ENCODE results near the gene PLXNA4.

Gene PLXNA4

GRCh38 chr7:132544999-132545398 lies 31.3 kb downstream of the PLXNA4 start:
- TF ChIP-seq POLR2AphosphoS5 (IDR thresholded peaks at IDR 0.05; ENCODE audit: low read depth, low read length) (no peak), POLR2A (IDR thresholded peaks at IDR 0.05; ENCODE audit: low read depth, low read length) (no peak), POU2F2 (IDR thresholded peaks at IDR 0.05; ENCODE audit: low read depth, low read length) (no peak), TAF1 (IDR thresholded peaks at IDR 0.05; ENCODE audit: low read depth, low read length) (no peak), PAX5 (IDR thresholded peaks at IDR 0.05; ENCODE audit: insufficient read depth, low read length, severe bottlenecking) (no peak), SPI1 (IDR thresholded peaks at IDR 0.05; ENCODE audit: low read depth, low read length) (no peak)
- FAIRE-seq, result no peak
- DNase-seq (ENCODE audit: insufficient read length, low spot score), result no peak

DNA sequence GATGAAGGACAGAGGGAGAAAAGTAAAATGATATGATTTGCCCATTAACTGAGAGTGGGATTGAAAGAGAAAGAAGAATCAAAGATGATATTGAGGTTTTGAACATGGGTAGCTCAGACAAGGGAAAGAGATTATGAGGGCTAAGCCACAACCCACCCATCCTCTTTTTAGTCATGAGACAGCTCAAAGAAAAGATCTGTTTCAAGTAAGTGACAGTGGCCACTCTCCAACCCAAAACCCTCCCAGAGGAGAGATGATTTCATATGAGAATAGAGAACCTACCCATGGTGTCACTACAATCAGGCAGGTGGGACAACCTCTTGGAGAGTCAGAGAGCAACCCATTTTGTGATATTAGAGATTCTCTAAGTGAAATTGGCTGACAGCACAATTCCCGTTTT lies 32.2 kb downstream of the PLXNA4 start:
- FAIRE-seq (no peak), DNase-seq (ENCODE audit: insufficient read length, low spot score) (no peak)
- no peak for TF ChIP-seq SPI1 (IDR thresholded peaks at IDR 0.05; ENCODE audit: low read depth, low read length)
- TF ChIP-seq PAX5 (IDR thresholded peaks at IDR 0.05; ENCODE audit: insufficient read depth, low read length, severe bottlenecking), result no peak
- no peak for TF ChIP-seq POU2F2 (IDR thresholded peaks at IDR 0.05; ENCODE audit: low read depth, low read length)
- no peak for TF ChIP-seq POLR2AphosphoS5 (IDR thresholded peaks at IDR 0.05; ENCODE audit: low read depth, low read length)

DNA sequence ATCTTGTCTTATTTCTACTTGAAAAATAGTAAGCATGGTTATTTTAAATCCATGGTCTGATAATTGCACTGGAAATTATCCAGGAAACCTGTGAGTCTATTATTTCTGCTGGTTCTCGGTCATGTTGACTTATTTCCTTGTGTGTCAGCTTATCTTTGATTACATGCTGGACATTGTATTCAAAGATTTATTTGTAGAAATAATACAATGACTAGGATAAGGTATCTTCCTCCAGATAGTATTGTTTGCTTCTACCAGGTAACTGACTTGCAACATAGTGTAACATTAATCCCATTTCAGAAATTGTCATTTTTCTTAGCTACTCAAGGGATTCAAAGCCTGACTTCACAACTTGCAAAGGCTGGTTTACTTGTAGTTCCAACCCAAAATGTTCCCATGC lies 33.4 kb downstream of the PLXNA4 start:
- no peak for FAIRE-seq
- TF ChIP-seq TAF1 (IDR thresholded peaks at IDR 0.05; ENCODE audit: low read depth, low read length) (no peak), POLR2A (IDR thresholded peaks at IDR 0.05; ENCODE audit: low read depth, low read length) (no peak), PAX5 (IDR thresholded peaks at IDR 0.05; ENCODE audit: insufficient read depth, low read length, severe bottlenecking) (no peak), SPI1 (IDR thresholded peaks at IDR 0.05; ENCODE audit: low read depth, low read length) (no peak), POLR2AphosphoS5 (IDR thresholded peaks at IDR 0.05; ENCODE audit: low read depth, low read length) (no peak), POU2F2 (IDR thresholded peaks at IDR 0.05; ENCODE audit: low read depth, low read length) (no peak)
- DNase-seq (ENCODE audit: insufficient read length, low spot score), result no peak

DNA sequence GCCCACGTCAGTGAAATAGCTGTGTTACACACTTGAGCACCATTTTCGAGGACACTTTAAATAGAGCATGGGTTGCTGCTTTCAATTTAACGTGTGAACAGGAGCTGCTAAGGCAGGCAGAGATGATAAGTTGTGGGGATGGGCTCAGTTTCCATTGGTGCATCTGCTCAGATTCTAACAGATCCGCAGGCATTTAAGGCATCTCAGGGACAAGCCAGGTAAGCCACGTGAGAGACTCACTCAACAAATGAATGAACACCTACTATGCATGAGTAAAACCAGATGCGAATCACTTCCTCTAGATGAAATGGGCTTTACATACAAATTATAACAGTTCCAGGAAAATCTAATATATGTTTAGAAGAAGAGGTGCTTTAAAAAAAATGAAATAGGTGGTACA lies 34.6 kb downstream of the PLXNA4 start:
- no peak for FAIRE-seq

DNA sequence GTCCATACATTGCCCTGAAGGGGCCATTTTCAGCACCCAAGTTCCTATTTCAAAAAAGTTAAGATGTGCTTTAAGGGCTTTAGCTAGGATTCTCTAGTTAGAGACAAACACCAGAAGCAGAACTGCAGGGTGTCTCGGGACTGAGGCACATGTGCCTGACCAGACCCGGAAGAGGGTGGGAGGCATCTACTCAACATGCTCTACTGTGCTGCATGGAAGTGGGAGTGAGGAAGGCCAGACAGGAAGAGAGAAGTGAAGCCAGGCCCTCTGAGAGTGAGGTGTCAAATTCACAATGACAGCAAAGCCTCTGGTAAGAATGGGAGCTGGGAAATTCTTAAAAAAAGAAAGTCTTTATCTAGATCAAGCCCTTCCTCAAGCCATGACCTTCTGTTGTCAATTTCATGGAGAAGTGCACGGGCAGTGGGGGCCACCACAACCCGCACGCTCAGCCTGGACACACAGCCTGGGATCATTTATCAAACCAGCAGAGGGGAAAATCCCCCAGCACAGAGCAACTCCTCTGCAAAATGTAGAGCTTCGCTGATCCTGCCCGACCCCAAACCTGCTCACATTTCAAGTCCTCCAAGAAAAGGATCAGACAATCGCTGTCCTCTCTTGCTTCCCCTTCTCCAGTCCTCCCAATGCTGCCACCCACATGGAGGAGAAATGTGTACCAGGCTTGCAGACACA lies 38.7 kb downstream of the PLXNA4 start:
- no peak for DNase-seq (ENCODE audit: insufficient read length, low spot score)
- FAIRE-seq, result no peak
- TF ChIP-seq POLR2AphosphoS5 (IDR thresholded peaks at IDR 0.05; ENCODE audit: low read depth, low read length) (no peak), SPI1 (IDR thresholded peaks at IDR 0.05; ENCODE audit: low read depth, low read length) (no peak), PAX5 (IDR thresholded peaks at IDR 0.05; ENCODE audit: insufficient read depth, low read length, severe bottlenecking) (no peak), TAF1 (IDR thresholded peaks at IDR 0.05; ENCODE audit: low read depth, low read length) (no peak), POLR2A (IDR thresholded peaks at IDR 0.05; ENCODE audit: low read depth, low read length) (no peak), POU2F2 (IDR thresholded peaks at IDR 0.05; ENCODE audit: low read depth, low read length) (no peak)

More for the DNA sequence above, 34.6 kb downstream of the PLXNA4 start:
- no peak for DNase-seq (ENCODE audit: insufficient read length, low spot score)
- TF ChIP-seq POLR2AphosphoS5 (IDR thresholded peaks at IDR 0.05; ENCODE audit: low read depth, low read length), result no peak
- no peak for TF ChIP-seq POU2F2 (IDR thresholded peaks at IDR 0.05; ENCODE audit: low read depth, low read length)
- no peak for TF ChIP-seq PAX5 (IDR thresholded peaks at IDR 0.05; ENCODE audit: insufficient read depth, low read length, severe bottlenecking)
- no peak for TF ChIP-seq POLR2A (IDR thresholded peaks at IDR 0.05; ENCODE audit: low read depth, low read length)
- TF ChIP-seq TAF1 (IDR thresholded peaks at IDR 0.05; ENCODE audit: low read depth, low read length), result no peak
- no peak for TF ChIP-seq SPI1 (IDR thresholded peaks at IDR 0.05; ENCODE audit: low read depth, low read length)

- FAIRE-seq (no peak), DNase-seq (ENCODE audit: insufficient read length, low spot score) (no peak)
- TF ChIP-seq PAX5 (IDR thresholded peaks at IDR 0.05; ENCODE audit: insufficient read depth, low read length, severe bottlenecking) (no peak), POU2F2 (IDR thresholded peaks at IDR 0.05; ENCODE audit: low read depth, low read length) (no peak), POLR2A (IDR thresholded peaks at IDR 0.05; ENCODE audit: low read depth, low read length) (no peak), SPI1 (IDR thresholded peaks at IDR 0.05; ENCODE audit: low read depth, low read length) (no peak)
Observed at GRCh38 chr7:132536654-132537395, 39.4 kb downstream of the PLXNA4 start.

DNA sequence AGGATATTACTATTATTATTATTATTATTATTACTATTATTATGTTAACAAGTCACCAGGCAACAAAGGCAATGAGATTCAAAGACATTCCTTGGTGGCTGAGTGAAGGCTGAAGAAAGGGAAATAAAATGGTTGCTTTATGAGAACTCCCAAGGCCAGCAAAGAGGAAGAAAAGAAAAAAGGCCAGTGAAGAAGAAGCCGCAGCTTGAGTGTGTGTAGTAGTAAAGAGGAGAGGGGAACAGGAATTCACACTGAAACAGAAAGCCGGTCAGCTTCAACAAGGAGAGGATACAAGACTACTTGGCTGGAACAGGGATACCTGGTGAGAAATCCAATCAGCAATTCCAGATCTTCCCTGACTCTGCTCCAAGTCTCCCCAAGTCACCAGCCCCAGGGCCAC lies 42.4 kb downstream of the PLXNA4 start:
- DNase-seq (ENCODE audit: insufficient read length, low spot score) (no peak), FAIRE-seq (no peak)
- no peak for TF ChIP-seq POLR2AphosphoS5 (IDR thresholded peaks at IDR 0.05; ENCODE audit: low read depth, low read length)
- no peak for TF ChIP-seq SPI1 (IDR thresholded peaks at IDR 0.05; ENCODE audit: low read depth, low read length)
- no peak for TF ChIP-seq PAX5 (IDR thresholded peaks at IDR 0.05; ENCODE audit: insufficient read depth, low read length, severe bottlenecking)

DNA sequence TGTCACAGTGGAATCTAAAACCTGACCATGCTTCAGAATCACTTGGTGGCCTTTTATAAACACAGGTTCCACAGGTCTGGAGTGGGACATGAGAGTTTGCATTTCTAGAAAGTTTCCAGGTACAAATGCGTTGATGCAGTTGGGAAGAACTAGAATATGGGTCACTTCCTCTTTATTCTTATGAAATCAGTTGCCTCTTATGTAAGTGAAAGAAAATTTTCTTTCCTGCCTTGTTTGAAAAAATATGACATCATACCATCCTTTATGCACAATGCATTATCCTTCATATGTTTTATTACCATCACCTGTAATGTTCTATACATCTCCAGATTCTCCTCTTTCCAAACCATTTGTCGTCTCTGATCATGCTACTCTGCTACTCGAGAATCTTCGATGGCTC lies 44.0 kb downstream of the PLXNA4 start:
- DNase-seq (ENCODE audit: insufficient read length, low spot score) (no peak), FAIRE-seq (no peak)
- peak; percentile 73 for TF ChIP-seq SPI1 (IDR thresholded peaks at IDR 0.05; ENCODE audit: low read depth, low read length)
- no peak for TF ChIP-seq PAX5 (IDR thresholded peaks at IDR 0.05; ENCODE audit: insufficient read depth, low read length, severe bottlenecking)

DNA sequence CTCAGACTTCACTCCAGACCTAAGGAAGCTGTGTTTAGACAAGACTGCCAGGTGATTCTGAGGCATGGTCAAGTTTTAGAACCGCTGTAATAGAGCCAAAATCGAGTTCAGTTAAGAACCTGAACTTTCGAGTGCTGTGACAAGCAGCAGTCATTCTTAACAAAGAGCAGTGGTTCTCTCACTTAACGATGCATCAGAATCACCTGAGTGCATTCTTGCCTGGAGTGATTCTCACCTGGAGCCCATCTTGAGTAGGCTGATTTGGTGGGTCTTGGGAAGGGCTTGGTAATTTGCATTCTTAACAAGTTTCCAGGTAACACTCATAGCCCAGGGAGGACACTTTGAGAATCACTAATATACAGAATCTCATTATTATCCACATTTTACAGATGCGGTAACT lies 44.7 kb downstream of the PLXNA4 start:
- no peak for TF ChIP-seq PAX5 (IDR thresholded peaks at IDR 0.05; ENCODE audit: insufficient read depth, low read length, severe bottlenecking)
- TF ChIP-seq POLR2AphosphoS5 (IDR thresholded peaks at IDR 0.05; ENCODE audit: low read depth, low read length), result no peak
- TF ChIP-seq POU2F2 (IDR thresholded peaks at IDR 0.05; ENCODE audit: low read depth, low read length), result no peak
- TF ChIP-seq SPI1 (IDR thresholded peaks at IDR 0.05; ENCODE audit: low read depth, low read length), result no peak
- TF ChIP-seq POLR2A (IDR thresholded peaks at IDR 0.05; ENCODE audit: low read depth, low read length), result no peak
- TF ChIP-seq TAF1 (IDR thresholded peaks at IDR 0.05; ENCODE audit: low read depth, low read length), result no peak
- DNase-seq (ENCODE audit: insufficient read length, low spot score), result no peak
- FAIRE-seq, result no peak

DNA sequence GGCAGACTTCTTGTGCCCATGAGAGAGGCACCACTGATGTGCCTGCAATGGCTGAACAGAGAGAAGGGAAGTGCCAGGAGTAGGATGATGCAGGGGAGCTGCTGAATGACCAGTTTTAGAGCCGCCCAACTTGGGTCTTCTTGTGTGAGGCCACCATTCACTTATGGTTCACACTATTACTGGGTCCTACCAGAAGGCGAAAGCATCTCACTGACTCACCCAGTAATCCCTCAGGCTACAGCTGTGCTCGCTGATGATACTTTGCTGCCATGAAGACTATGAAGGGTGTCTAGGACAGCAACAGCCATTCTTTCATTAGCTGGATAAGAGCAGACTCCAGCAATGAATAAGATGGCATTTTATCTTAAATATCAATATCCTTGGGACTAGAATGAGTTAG lies 47.6 kb downstream of the PLXNA4 start:
- DNase-seq (ENCODE audit: insufficient read length, low spot score), result no peak
- no peak for TF ChIP-seq POLR2AphosphoS5 (IDR thresholded peaks at IDR 0.05; ENCODE audit: low read depth, low read length)
- TF ChIP-seq SPI1 (IDR thresholded peaks at IDR 0.05; ENCODE audit: low read depth, low read length), result no peak
- no peak for TF ChIP-seq TAF1 (IDR thresholded peaks at IDR 0.05; ENCODE audit: low read depth, low read length)
- TF ChIP-seq PAX5 (IDR thresholded peaks at IDR 0.05; ENCODE audit: insufficient read depth, low read length, severe bottlenecking), result no peak
- no peak for TF ChIP-seq POU2F2 (IDR thresholded peaks at IDR 0.05; ENCODE audit: low read depth, low read length)
- no peak for TF ChIP-seq POLR2A (IDR thresholded peaks at IDR 0.05; ENCODE audit: low read depth, low read length)
- FAIRE-seq, result no peak
